Suppressor macrophage (primary cell): ENCODE results near the gene ZNF346.
A peak's percentile ranks its signal among the peaks of the same experiment; 100 is the strongest.

Experiments used
- DNase-seq, 4 experiments: peaks; one replicate each; pipeline ENCODE4 v3.0.0-alpha.2; 2020 to 2022

The ZNF346 gene

GRCh38 chr5:177070536-177071191, 48.2 kb downstream of the ZNF346 start:
- DNase-seq: no peak

DNA sequence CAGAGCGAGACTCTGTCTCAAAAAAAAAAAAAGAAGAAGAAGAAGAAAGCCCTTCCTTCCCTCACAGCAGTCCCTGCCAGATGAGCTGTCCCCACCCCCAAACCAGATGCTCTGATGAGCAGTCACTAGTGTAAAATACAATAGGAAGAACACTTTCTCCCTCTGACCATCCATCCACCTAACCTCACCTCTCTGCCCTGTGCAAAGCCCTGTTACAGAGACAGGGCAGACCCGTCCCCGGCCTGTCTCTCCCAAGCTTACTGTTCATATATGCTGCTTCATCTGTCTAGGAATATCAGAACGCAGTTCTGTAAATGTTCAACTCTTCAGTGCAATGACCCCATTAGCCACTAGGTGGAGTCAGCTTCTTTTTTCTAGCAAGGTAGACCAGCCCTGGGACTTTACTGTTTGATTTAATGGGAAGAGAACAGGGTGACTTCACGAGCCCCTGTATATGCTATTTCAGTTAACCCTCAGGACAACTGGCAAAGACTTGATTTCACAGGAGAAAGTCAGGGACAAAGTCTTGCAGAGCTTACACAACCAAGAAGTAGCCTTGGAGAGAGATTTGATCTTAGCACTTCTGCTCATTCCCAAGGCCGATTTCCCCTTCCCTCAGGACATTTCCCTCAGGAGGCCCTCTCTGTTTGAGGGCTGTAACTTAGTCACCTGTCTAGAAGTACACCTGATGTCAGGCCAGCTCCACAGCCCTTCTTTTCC, 49.3 kb downstream of the ZNF346 start:
- DNase-seq: peak; percentile 83 to 90 (median 86)

DNA sequence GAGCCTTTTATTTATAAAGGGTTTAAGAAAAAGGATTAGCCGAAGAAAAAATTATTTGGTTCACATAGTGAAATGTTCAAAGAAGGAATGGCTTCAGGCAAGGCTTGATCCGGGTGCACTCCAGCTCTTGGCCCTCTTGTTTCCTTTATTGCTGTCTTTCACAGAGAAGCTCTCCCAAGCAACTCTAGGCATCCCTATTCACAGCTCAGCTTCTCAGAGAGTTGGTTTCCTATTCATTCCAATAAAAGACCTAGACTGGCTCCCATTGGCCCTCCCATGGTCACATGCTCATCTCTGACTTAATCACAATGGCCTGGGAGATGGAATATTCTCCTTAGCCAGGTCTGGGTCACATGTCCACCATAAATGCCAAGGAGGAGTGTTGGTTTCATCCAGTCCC, 54.8 kb downstream of the ZNF346 start:
- no peak for DNase-seq

- DNase-seq: no peak
These were observed 57.1 kb downstream of the ZNF346 start for GRCh38 chr5:177079606-177080005.

GRCh38 chr5:177080265-177080664, 57.8 kb downstream of the ZNF346 start:
- no peak for DNase-seq

- DNase-seq: no peak
These were observed 59.4 kb downstream of the ZNF346 start for GRCh38 chr5:177081859-177082258.

DNA sequence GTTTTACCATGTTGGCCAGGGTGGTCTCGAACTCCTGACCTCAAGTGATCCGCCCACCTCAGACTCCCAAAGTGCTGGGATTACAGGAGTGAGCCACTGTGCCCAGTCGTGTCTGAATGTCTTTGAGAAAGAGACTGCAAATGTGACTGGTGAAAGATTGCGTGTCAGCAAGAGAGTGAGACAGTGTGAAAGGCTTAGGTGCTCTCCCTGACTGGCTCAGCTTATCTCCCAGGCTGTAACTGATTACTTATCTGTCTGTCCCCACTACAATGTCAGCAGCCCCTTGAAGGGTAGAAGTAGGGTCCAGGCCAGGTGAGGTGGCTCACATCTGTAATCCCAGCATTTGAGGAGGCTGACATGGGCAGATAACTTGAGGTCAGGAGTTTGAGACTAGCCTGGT, 60.9 kb downstream of the ZNF346 start:
- DNase-seq: no peak

DNA sequence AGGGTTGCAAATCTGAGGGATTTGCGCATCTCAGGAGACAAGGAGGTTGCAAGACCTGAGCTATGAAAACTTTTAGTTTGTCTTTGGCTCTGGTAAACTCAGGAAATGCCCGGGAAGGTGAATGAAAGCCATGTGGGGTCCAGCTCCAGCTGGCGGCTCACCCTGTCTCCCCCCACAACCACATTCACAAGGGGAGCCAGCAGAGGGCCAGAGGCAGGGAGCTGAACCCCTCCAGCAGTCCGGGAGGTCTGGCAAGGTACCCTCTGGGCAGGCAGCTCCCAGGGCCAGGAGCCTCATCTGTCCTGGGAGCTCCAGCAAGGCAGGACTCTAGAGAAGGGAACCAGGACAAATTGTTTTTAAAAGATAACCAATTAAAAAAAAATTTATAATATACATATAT, 61.7 kb downstream of the ZNF346 start:
- DNase-seq: no peak

- DNase-seq: no peak
These were observed 63.6 kb downstream of the ZNF346 start for GRCh38 chr5:177085985-177086653.

- peak; percentile 30 to 73 (median 54) for DNase-seq
These were observed 64.3 kb downstream of the ZNF346 start, which contains the start of gene FGFR4 for GRCh38 chr5:177086654-177087397. FGFR4 (plus strand) TSS chr5:177086915; CDS start chr5:177089603, 2,688 bp downstream.

GRCh38 chr5:177087398-177088005, 65.0 kb downstream of the ZNF346 start:
- DNase-seq: no peak

DNA sequence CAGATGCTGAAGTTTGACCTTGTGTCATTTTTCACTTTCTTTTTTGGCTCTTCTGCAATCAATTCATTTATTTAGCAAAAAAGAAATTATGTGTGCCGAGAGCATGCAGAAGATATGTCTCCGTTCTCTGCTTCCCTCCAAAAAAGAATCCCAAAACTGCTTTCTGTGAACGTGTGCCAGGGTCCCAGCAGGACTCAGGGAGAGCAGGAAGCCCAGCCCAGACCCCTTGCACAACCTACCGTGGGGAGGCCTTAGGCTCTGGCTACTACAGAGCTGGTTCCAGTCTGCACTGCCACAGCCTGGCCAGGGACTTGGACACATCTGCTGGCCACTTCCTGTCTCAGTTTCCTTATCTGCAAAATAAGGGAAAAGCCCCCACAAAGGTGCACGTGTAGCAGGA, 66.6 kb downstream of the ZNF346 start:
- DNase-seq: peak in 1 of 4 experiments; percentile 13

DNA sequence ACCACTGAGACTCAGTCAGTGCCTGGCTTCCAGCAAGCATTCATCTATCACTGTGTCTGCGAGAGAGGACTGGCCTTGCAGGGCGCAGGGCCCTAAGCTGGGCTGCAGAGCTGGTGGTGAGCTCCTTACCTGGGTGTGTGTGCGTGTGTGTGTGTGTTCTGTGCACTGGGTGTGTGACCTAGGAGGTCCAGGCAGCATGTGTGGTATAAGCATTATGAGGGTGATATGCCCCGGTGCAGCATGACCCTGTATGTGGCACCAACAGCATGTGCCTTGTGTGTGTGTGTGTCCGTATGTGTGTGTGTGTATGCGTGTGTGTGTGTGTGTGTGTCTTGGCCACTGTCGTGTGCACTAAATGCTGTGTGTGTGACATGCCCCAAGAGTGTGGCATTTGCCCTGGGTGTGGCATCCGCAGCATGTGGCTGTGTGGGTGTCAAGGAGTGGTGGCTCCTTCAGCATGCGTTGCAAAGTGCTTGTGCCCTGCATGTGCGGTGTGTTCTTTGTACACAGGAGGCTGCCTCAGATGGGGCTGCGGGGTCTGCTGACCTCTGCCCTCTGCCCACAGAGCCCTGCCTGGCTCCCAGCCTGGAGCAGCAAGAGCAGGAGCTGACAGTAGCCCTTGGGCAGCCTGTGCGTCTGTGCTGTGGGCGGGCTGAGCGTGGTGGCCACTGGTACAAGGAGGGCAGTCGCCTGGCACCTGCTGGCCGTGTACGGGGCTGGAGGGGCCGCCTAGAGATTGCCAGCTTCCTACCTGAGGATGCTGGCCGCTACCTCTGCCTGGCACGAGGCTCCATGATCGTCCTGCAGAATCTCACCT, 67.5 kb downstream of the ZNF346 start:
- DNase-seq: no peak

DNA sequence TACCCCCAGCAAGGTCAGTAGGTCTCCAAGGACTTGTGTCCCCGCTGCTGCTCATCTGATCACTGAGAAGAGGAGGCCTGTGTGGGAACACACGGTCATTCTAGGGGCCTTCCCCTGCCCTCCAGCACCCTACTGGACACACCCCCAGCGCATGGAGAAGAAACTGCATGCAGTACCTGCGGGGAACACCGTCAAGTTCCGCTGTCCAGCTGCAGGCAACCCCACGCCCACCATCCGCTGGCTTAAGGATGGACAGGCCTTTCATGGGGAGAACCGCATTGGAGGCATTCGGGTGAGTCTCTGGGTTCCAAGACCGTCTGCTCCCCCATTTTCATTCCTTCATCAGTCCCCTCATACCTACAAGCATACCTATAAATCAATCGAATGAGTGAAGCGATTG, 68.3 kb downstream of the ZNF346 start:
- DNase-seq: no peak

- DNase-seq: no peak
These were observed 68.7 kb downstream of the ZNF346 start for GRCh38 chr5:177091232-177091631.

DNA sequence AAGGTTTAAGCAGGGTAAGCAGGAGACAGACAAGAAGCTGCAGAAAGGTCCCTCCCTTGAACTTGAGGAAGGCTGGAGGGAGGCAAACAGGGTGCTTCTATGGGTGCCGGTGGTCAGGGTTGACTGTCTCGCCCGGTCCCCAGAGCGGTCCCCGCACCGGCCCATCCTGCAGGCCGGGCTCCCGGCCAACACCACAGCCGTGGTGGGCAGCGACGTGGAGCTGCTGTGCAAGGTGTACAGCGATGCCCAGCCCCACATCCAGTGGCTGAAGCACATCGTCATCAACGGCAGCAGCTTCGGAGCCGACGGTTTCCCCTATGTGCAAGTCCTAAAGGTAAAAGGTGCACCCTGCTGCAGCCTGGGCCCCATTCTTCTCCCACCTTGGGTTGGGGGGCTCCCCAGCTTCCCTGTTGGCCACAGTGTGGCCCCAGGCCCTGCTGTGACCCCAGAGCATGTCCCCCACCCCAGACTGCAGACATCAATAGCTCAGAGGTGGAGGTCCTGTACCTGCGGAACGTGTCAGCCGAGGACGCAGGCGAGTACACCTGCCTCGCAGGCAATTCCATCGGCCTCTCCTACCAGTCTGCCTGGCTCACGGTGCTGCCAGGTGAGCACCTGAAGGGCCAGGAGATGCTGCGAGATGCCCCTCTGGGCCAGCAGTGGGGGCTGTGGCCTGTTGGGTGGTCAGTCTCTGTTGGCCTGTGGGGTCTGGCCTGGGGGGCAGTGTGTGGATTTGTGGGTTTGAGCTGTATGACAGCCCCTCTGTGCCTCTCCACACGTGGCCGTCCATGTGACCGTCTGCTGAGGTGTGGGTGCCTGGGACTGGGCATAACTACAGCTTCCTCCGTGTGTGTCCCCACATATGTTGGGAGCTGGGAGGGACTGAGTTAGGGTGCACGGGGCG, 69.9 kb downstream of the ZNF346 start:
- no peak for DNase-seq

GRCh38 chr5:177093082-177093712, 70.7 kb downstream of the ZNF346 start:
- no peak for DNase-seq

DNA sequence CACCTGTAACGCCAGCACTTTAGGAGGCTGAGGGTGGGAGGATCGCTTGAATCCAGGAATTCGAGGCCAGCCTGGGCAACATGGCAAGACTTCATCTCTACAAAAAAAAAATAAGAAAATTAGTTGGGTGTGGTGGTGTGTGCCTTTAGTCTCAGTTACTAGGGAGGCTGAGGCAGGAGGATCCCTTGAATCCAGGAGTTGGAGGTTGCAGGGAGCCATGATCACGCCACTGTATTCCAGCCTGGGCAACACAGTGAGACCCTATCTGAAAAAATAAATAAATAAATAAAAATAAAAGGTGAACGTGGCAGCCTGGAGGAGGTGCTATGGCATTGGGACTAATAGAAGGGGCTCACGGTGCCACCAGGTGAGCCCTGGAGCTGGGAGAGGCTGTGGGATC, 71.3 kb downstream of the ZNF346 start:
- no peak for DNase-seq

DNA sequence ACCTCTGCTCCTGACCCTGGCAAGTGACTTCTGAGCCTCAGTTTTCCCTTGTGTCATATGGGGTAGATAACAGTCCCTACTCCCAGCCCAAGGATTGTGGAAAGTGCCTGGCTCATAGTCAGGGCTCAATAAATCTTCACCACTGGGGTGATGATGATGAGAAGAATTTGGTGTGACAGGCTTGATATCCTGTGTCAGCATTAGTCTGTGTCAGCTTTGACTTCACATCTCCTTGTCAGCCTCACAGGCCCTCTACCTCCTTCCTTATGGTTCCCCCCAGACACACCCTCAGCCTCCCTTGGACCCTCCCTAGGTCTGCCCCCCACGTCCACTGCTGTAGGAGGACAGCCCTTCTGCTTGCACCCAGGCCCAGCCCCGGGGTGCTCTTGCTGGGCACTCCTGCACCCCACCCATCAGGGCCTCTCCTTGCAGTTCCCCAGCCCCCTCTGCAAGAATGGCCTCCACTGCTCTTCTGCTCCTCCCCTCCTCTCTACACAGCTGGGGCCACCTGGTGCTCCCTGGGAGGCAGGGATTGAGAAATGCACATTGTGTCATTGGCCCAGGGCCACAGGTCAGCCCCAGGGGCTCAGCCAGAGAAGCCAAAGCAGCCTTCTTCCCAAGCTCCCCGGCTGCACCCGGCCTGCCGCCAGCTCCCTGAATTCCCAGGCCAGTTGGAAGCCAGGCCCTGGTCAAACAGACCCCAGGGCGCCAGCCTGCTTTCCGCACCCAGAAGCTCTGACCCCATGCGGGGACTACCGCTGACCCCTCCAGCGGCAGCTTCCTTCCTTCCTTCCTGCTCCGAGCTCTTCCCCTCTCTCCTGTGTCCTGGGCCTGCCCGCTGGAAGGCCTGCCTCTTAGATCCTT, 72.0 kb downstream of the ZNF346 start:
- no peak for DNase-seq
